K562 (cell line): Measurements from ENCODE around the gene IMP4. TPM values are rescaled to one million over a fixed set of nuclear protein-coding genes. Genes with fewer than 3 reads are reported as not detected.

ENCODE experiments used
- ARID3A ChIP-seq: IDR thresholded peaks from 2 replicates; pipeline ENCODE4 v1.6.1; 2012; ENCODE audit warnings: low read depth, low read length, improper control_type of control experiment, borderline replicate concordance
- ARID4B ChIP-seq: sonication (generic); formaldehyde crosslinking; IDR thresholded peaks from 2 replicates; pipeline ENCODE4 v1.8.0; 2022; ENCODE audit warnings: mild to moderate bottlenecking, missing genetic modification reagents
- BRF2 ChIP-seq: IDR thresholded peaks from 3 replicates; pipeline ENCODE4 v1.6.1; 2011; ENCODE audit warnings: borderline replicate concordance, mild to moderate bottlenecking; ENCODE audit not compliant: insufficient read length, insufficient read depth
- ESRRA ChIP-seq: fragments of 450-650 bp; IDR thresholded peaks from 2 replicates; pipeline ENCODE4 v1.6.1; 2014; ENCODE audit warnings: low read depth, mild to moderate bottlenecking, moderate library complexity, borderline replicate concordance
- HCFC1 ChIP-seq: IDR thresholded peaks from 2 replicates; pipeline ENCODE4 v1.6.1; 2012; ENCODE audit warnings: low read depth, low read length, improper control_type of control experiment
- HDGF ChIP-seq: fragments of 450-650 bp; IDR thresholded peaks from 2 replicates; pipeline ENCODE4 v1.6.1; 2016
- KDM4B ChIP-seq, 2 experiments: fragments of 450-650 bp in 1 of 2; sonication (generic) in 1 of 2; IDR thresholded peaks; 2 replicates each; pipeline ENCODE4 v1.6.1; 2016 to 2017; ENCODE audit warnings: borderline replicate concordance in 2 of 2, antibody characterized with exemption in 1 of 2, low read depth in 1 of 2, mild to moderate bottlenecking in 1 of 2
- PRDM10 ChIP-seq: fragments of 450-650 bp; IDR thresholded peaks from 2 replicates; pipeline ENCODE4 v1.6.1; 2018; ENCODE audit not compliant: partially characterized antibody
- SMAD1 ChIP-seq: fragments of 150-350 bp; IDR thresholded peaks from 2 replicates; pipeline ENCODE4 v1.6.1; 2014; ENCODE audit warnings: low read length, low read depth; ENCODE audit not compliant: partially characterized antibody
- TCF15 ChIP-seq: fragments of 250-450 bp; sonication (Bioruptor Pico); IDR thresholded peaks from 2 replicates; pipeline ENCODE4 v1.8.0; 2022; ENCODE audit warnings: moderate library complexity, mild to moderate bottlenecking, inconsistent platforms
- TEAD2 ChIP-seq: fragments of 450-650 bp; IDR thresholded peaks from 2 replicates; pipeline ENCODE4 v1.6.1; 2016; ENCODE audit warnings: missing genetic modification characterization, control low read depth, missing compliant biosample characterization
- ZFX ChIP-seq: sonication (generic); formaldehyde crosslinking; IDR thresholded peaks from 2 replicates; pipeline ENCODE4 v1.8.0; 2022; ENCODE audit warnings: mild to moderate bottlenecking, missing genetic modification reagents, moderate library complexity
- ZNF217 ChIP-seq: sonication (generic); formaldehyde crosslinking; IDR thresholded peaks from 2 replicates; pipeline ENCODE4 v1.8.0; 2022; ENCODE audit warnings: mild to moderate bottlenecking, missing genetic modification reagents
- polyA plus RNA-seq, 8 experiments: library from polyadenylated mRNA; depleted of rRNA in 4 of 8; stranded (reverse) in 5 of 8; unstranded in 3 of 8; fragments of >200 nt; fragmentation: Nextera tagmentation in 2 of 8; fragmentation: Illumina TruSeq in 1 of 8; extraction: Ambion mirVana in 2 of 8; extraction: Trizol in 1 of 8; gene quantifications; 2 replicates each; pipeline versions ENCODE4 v1.2.1 to v1.2.3, GENCODE V29; 2011 to 2014; ENCODE audit warnings: inconsistent platforms in 1 of 8, missing spikeins in 1 of 8
- total RNA-seq, 7 experiments: library from RNA; depleted of rRNA in 6 of 7; stranded (reverse); fragments of >200 nt in 6 of 7; fragmentation: Illumina TruSeq in 2 of 7; extraction: Trizol in 2 of 7; gene quantifications; 2 replicates each; pipeline versions ENCODE4 v1.2.1 to v1.2.3, GENCODE V29; 2011 to 2021; ENCODE audit warnings: low replicate concordance in 1 of 7

IMP4 gene
- total and polyA plus RNA-seq, 9 of the 15 experiments (the other 6 are each of a cell fraction or from before 2014, with no cell fraction given): 35.4 to 209 (median 100.0) TPM

- TF ChIP-seq ARID4B (CRISPR knock-in tag) (peak; percentile 66; the same call in 1 of the 2 replicates), ARID3A (no peak), HCFC1 (peak; percentile 50), ESRRA (peak; percentile 52; the same call in 1 of the 2 replicates), BRF2 (no peak), ZNF217 (CRISPR knock-in tag) (no peak), SMAD1 (no peak), TCF15 (CRISPR knock-in tag) (no peak), HDGF (no peak), TEAD2 (tag) (no peak), ZFX (CRISPR knock-in tag) (peak; percentile 74), PRDM10 (peak; percentile 79), KDM4B (IDR thresholded peaks at IDR 0.05; ENCODE audit: borderline replicate concordance in 2 of 2, low read depth in 1 of 2) (0 out of 4 replicates have a peak, but pooled peaks of 1 of the 2 experiments have one; percentile 66)
Measured at GRCh38 chr2:130372055-130372832, 29.5 kb downstream of the IMP4 start (continued).
